Esophagus mucosa (tissue), 1 donor: ENCODE results near the gene C22orf39. TPM values are rescaled to one million over a fixed set of nuclear protein-coding genes. Genes with fewer than 3 reads are reported as not detected.
A peak's percentile ranks its signal among the peaks of the same experiment; 100 is the strongest.

ENCODE experiments used
- ATAC-seq: fragments of 200-7000 bp; cut with Tn5 transposase; one replicate; pipeline ENCODE4 v1.9.1; 2020
- total RNA-seq: library from RNA; stranded (reverse); gene quantifications from one replicate; pipeline ENCODE4 v1.2.4, GENCODE V29; 2023
- donor health status: DM: yes; HTN: yes; CAD: no.

The C22orf39 gene
- total RNA-seq, 1 donor from 2014 or later = 11.8 TPM

DNA sequence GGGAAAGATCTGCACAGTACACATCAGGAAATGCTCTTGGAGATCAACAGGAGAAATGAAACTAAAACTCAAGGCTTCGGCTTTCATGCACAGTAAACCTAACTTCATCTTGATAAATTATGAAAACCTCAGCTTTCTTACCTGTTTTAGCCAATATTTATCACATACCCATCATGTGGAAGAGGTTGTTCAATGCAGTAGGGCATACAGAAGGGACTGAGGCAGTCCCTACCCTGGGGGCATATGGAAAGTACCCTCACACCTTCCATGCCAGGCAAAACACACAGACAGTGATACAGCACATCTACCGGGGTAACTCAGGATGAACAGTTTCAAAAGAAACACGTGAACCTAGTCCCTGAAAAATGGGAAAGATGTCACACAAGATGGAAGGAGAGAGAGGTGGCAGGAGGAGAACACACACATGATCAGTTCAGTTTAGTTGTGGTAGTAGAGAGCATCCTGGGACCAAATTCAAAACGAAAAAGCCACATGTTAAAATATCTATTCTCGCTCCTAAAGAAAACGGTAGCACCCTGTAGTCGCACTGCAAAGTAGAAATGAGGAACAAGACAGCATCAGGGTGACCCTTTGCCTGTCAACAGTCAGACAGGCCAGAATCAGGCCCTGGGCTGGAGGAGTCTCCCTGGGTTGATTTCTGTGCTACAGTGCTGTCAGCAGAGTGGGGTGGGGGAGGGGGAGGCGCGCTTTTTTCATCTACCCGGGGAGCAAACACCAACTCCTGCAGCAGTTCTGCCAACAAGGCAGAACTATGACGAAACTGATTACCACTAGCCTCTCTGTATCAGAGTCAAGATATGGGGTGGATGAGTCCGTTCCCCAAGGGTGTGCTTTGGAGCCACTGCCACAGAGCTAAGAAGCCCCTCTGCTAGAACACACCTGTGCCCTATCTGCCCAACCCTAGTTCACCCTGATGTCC lies 17.3 kb downstream of the C22orf39 start:
- no peak for ATAC-seq

DNA sequence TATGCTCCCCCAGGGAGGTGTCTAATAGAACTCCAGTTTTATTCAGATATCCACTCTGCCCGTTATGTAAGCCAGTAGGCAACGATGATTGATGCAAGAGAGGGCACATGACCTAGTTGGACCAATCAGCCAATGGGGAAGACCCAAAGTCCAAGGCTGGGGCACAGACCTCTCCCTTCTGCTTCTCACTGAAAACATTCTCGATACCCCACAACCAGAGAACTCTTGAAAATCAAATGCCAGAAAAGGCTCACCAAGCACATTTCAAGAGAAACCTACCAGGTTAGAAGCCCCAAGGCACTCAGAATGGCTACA lies 23.4 kb downstream of the C22orf39 start:
- no peak for ATAC-seq

DNA sequence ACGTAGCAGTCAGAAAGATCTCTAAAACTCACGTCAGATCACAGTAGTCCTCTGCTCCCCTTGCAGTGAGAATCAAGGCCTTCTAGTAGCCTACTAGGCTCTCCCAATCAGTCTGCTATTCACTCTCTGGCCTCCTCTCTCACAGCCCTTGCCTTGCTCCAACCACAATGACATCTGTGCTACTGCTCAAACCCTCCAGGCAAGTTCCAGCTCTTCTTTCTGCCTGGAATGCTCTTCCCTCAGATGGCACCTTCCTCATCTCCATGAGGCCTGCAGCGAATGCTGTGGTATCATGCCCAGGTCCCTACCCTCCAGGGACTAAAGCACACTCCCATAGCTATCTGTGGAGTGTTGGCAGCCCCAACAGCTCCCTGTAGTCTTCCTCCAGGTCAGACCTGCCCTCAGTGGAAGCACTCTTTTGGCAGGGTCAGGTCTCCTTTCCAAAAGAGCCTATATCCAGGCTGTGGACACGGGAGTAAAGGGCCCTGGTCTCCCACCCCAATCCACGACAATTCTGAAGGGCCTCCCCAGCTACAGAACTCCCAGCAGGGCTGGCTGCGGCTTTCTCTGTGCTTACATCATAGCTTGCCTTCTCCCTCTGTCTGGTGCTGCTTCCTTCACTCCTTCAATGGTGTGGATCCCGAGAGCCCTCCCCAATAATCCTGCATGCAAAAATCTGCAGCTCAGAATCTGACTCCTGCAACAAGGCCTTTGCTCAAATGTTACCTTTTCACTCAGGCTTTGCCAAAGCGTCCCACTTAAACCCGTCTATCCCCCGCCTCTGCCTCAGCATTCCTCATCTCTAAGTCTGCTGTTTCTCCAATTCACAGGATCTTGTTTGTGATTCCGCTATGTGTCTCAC lies 24.8 kb downstream of the C22orf39 start:
- ATAC-seq = no peak

DNA sequence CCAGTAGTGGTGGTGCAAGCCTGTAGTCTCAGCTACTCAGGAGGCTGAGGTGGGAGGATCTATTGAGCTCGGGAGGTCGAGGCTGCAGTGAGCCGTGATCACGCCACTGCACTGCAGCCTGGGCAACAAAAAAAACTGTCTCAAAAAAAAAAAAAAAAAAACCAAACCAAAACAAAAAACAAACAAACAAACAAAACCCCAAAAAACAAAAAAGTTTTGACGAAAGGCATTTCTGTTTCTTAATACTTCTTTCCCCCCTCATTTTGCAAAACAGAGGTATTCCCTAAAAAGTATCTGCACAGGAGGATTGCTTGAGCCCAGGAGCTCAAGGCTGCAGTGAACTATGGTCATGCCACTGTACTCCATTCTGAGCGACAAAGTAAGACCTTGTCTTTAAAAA lies 27.2 kb downstream of the C22orf39 start:
- no peak for ATAC-seq

DNA sequence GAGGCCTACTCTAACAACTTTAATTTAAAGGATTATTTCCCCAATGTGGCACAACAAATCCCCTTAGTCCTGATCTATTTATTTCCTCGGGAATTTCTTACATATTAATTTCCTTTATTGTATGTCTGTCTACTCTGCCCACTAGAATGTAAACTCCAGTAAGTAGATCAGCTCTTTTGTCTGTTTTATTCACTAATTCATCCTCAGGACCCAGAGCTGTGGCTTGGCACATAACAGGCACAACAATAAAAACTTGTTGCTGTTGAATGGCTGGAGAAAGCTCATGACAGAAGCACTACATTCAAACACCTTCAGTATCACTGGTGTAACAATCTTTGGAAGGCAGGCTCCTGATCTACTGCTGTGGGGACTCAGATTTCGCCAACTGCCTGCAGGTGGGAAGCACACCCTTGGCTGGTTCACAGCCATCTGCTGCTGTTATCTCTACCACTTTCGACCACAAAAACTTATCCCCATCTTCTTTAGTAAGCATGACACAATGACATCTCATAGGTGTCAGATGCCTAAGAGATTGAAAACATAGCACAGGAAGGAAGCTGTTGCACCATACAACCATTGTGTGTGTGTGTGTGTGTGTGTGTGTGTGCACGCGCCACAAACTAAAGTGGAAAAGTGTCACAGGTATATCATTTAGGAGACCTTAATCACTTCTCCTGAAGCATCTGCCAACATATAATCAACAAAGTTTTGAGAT lies 27.9 kb downstream of the C22orf39 start:
- no peak for ATAC-seq

DNA sequence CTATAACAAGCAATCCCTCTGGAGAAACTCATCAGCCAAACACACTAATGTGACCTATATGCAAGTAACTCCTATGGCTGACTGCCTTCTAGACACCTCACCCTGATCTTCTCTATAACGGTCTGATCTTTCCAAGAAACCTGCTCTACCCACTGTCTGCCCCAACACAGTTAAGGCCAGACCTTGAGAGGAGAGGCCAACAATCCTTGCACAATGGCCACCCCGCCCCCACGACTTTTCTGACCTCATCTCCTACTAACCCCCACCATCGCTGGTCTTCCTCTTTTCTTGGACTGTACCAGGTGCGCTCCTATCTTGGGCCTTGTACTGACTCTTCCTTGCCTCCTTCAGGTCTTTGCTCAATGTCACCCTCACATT lies 28.4 kb downstream of the C22orf39 start:
- peak; percentile 17 for ATAC-seq

DNA sequence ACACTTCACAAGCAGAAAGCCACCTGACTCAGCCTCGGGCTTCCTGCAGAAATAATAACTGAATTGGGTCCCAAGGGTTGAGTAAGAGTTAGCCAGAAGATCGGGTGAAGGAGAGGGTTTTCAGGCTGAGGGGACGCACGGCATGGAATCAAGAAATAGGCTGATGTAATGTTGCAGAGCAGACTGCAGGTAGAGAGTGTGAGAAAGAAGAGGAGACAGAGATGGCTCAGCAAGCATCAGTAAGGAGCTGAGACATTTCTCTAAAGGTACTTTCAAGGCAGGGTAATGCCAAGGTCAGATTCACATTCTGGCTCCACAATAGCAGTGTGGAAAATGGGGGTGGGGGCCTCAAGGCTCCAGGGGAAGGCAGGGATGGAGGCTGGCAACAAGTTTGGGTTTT lies 34.6 kb downstream of the C22orf39 start:
- ATAC-seq = no peak

DNA sequence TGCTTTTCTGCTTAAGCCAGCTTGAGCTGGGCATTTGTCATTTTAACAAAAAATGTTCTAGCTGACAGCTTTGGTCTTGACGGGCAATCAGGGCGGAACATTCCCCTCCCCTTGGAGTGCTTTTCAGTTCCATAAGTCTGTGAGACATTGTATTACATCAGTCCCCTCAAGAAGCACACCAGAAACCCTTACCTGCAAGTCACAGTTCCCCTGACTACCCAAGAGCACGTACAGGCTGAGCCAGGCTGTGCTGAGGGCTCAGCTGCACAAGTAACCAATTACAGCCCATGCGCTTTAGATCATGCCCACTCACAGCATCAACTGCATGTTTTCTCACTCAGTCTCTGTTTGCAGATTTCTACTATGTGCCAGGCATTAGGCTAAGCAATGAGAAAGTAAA lies 35.0 kb downstream of the C22orf39 start:
- no peak for ATAC-seq

DNA sequence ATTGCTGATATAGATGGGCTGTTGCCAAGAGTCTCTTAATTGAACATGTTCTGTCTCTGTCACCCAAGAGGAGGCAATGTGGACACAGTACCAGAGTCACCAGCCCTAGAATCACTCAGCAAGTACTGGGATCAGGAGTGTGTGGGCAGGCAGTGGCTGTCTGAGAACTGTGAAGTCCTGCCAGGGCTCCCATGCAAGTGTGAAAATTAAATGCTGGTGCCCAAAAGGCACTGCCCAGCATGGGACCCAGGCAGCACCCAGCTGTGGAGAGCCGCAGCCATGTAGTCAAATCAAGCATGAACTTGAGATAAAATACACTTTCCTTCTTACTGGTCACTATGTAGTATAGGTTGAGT lies 35.8 kb downstream of the C22orf39 start:
- ATAC-seq = no peak

DNA sequence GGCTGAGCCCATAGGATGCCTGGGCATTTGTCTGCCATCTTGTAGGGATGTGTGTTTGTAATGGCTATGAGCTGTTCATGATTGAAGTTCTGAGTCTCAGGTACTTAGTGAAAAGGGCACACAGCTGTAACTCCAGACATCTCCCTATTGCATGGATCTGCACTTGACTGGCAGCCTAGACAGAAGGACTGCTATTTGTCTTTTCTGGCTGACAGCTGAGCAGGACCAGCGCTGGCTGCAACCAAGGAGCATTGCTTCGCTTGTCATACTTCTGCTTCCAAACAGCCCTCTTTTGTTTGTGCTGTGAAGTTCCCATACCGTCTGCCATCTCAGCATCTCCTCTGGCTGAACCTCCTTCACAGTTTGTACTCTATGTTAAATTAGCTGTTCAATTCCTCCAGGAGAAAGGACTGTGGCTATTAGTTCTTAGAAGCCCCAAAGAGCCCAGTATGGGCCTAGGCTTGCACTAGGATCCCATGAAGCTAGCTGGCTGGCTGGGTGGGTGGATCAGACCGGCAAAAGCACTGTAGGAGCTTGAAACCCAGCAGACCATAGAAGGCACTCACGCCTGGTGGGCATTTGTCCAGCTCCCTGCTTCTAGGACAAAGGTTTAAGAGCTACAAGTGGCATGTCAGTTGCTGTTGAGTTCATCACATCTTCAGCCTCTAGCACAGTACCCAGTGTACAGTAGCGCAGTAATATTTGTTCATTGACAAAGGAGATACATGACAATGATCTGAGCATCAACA lies 36.4 kb downstream of the C22orf39 start:
- ATAC-seq = no peak

DNA sequence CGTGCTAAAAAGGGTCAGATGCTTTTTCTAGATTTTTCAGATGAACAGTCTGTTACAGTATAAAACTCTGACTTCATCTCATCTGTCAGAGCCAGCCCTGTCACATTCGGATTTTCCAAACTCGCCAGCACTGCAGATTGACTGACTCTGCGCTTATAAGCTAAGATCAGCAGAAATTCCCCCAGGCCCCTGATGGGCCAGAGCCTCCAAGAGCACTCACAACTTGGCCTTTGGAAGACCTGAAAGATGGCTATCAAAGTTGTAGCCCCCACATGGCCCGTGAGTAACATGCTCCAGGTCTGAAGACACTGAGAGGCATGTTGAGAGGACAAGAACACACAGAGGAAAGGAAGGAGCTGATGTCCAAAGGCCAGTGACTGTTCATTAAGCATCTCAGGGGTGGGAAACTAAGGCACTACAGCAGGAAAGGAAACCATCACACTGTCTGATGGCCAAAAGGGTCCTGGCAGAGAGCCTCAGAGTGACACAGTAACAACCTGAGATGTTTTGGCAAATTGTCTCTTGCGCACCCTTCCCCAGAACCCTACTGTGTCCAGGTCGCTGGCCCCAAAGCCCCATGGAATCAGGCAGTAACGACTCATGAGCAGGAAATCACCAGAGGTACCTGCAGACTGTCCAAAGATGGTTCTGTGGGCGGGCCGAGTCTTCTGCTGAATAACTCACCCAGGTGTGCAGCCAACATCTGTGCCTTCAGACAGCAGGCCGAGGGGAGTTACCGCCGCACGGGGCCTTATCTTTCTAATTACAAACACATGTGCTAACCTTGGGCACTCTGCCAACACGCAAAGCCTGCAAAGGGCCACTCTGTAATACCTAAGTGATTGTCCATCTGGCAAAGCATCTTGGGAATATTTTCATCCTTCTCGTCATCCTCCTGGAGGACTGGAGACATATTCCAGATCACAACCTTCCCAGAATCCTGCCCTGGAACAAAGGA lies 39.6 kb downstream of the C22orf39 start:
- no peak for ATAC-seq

DNA sequence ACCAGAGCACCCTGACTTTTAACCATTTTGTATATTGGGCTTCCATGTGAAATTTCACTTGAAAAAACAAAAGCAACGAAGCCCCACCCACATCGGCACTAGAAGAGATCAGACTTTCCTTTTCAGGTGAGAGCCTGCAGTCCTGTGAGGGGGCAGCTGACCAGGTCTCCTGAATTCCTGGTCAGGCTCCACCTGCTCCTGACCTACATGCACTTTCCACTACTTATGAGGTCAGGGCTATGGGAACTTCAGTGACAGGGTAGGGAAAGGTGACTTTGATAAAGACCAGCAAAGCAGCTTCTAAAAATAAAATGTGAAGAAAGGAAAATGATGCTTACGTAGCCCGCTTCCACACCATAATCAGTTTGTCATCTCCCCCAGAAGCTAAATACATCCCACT lies 40.7 kb downstream of the C22orf39 start:
- no peak for ATAC-seq

DNA sequence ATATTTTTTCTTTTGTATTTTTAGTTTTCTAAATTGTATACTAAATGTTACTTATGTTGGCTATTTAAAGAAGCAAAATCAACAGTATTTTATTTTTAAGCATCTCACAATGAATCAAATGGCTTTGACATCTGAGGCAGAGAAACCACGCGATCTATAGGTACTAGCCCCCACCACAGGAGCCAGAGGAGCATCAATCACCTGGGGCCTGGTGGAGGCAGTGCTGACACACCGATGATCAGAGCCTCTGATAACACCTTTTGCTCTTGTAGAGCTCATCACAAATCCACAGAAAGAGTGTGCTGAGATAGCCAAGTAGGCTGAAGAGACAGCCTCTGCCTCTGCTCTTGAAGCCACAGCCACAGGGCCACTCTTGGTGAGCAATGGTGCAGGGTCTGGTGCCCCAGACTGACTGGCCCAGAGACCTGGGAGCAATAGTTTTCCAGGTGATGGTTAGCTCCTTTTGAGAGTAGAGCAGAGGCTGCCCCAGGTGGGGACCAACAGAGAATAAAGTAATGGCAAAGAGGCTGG lies 41.2 kb downstream of the C22orf39 start:
- no peak for ATAC-seq

DNA sequence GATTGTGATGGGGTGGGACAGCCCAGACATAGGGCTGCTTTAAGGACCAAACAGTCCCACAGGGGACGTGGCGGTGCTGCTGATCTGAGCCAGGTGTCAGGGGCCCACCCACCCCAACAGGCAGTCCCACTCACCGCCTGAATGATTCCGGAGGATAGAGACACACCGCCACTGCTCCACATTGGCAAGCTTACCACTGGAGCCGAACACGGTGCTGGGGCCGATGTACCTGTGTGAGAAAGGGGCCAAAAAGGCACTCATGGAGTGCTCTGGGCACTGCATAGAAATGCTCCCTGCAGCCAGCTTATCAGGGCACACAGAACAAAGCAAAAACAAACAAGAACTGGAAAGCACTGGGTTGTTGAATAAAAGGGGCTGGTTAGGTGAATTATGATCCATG lies 41.9 kb downstream of the C22orf39 start:
- ATAC-seq = no peak

DNA sequence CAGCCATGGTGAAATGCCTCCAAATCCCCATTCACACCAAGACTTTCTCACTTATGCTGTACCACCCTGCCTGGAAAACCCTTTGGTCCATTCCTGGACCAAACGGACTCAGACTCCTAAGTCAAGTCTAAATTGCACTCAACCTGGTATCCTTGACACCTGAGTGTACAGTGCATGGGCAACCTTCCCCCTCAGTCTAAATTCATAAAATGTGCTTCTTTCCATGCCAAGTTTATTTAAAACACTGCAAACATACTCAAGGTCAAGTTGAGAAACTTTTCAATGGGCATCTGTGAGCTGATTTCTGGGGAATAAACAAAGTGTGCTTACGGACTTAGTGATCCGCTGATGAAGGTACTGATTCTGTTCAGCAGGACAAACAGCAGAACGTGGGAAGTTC lies 42.4 kb downstream of the C22orf39 start:
- no peak for ATAC-seq

DNA sequence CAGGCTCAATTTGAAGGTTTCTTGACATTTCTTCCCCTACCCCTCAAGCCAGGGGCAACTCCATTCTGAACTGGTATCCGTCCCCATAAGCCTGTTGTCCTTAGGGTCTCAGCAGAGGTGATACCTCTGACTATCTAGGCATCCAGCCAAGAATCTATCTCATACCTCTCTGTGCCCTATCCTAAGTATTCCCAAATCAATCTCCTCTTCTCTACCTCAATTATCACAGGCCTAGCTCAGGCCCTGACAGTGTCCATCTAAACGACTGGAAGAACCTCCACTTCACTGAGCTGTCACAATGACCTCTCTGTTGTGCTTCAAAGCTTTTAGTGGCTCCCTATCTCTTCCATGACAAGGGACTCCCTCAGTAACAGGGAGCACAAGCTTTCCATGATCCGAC lies 42.8 kb downstream of the C22orf39 start:
- no peak for ATAC-seq

DNA sequence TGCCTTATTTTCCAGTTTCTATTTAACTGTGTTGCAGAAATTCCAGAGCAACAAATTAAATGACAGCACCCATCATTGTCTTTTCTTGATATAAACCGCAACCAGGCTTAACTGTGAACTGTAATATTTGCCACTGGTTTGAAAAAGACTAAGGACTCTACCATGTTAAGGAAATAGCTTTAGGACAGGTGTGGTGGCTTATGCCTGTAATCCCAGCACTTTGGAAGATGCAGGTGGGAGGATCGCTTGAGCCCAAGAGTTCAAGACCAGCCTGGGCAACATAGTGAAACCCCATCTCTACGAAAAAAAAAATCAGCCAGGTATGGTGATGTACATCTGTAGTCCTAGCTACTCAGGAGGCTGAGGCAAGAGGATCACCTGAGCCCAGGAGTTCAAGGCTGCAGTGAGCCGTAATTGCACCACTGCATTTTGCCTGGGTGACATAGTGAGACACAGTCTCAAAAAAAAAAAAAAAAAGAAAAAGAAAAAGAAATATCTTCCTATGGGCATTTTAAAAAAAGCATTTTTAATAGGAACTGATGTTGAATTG lies 44.8 kb downstream of the C22orf39 start:
- no peak for ATAC-seq

DNA sequence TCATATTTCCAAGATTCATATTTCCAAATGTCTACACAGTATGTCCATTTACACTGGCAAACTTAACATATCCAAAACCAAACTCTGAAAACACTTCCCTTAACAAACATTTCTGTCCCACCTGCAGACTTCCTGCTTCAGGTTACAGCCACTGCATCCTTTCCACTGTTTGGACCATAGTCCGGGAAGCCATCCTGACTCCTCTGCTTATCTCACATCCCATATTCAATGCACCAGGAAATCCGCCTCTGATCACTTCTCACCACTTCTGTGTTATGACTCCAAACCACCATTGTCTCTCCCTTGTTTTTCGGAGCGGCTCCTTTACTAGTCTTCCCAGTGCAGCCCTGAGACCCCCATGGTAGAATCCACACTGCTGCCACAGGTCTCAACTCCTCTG lies 46.0 kb downstream of the C22orf39 start:
- ATAC-seq = no peak

DNA sequence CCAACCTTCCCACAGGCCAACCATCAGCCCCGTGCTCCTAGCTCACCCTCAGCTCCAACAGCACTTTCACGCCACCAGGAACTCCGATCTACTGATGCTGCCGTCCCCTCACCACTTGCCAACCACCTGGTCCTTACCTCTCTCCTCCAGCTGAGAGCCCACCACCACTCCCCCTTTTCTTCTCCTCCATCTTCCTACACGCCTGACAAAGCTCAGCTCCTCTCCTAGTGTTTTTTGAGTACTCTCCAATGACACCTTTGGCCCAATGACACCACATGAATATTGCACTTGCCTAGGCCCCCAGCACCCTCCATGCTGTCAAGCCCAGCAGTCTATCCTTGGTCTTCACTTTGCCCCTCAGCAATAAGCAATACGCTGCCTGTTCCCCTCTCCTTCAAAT lies 46.6 kb downstream of the C22orf39 start:
- ATAC-seq = no peak

DNA sequence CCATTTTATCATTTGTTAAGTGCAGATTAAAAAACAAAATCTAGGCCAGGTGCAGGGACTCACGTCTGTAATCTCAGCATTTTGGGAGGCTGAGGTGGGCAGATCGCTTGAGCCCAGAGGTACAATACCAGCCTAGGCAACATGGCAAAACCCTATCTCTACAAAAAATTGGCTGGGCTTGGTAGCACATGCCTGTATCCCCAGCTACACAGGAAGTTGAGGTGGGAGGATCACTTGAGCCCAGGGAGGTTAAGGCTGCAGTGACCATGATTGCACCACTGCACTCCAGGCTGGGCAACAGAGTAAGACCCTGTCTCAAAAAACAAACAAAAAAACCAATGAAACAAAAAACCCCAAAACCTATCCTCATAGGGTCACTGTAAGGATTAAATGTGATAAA lies 48.9 kb downstream of the C22orf39 start:
- no peak for ATAC-seq

DNA sequence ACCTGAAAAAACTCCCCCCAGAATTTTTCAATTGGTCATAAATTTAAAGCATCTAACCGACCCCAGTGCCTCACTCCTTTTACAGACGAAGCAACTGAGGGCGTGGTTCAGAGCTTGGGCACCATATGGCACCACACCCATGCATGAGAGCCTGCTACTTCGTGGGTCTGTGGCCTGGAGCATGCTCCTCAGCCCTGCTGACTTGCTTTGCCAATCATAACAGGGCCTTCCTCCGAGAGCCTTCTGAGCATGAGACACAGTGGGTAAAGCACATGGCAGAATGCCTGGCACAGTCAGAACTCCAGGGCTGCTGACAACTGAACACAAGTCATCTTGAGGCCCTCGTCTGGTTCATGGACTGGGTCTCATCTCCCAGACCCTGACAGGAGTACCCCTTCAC lies 49.3 kb downstream of the C22orf39 start:
- ATAC-seq = no peak
